NCI-H1105 (cell line): ENCODE data around the gene SYNJ1.
A peak's percentile ranks its signal among the peaks of the same experiment; 100 is the strongest.
"Not testable (repeated sequence)": the region's sequence is repeated elsewhere in the genome, so short reads cannot be mapped to it uniquely, and the experiment has no call there.

Experiments used
- DNase-seq: peaks from one replicate; lab custom pipeline; 2025; lab: John Stamatoyannopoulos, UW

SYNJ1 gene

DNA sequence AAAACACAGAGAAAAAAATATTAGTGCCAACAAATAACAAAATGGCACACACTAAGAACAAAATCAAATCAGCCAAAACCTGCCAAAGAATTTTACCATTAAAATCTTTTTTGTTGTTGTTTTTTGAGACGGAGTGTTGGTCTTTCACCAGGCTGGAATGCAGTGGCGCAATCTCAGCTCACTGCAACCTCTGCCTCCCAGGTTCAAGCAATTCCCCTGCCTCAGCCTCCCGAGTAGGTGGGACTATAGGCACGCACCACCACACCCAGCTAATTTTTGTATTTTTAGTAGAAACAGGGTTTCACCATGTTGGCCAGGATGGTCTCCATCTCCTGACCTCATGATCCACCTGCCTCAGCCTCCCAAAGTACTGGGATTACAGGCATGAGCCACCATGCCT is 8.3 kb upstream of the SYNJ1 start:
- DNase-seq = not testable (repeated sequence)

DNA sequence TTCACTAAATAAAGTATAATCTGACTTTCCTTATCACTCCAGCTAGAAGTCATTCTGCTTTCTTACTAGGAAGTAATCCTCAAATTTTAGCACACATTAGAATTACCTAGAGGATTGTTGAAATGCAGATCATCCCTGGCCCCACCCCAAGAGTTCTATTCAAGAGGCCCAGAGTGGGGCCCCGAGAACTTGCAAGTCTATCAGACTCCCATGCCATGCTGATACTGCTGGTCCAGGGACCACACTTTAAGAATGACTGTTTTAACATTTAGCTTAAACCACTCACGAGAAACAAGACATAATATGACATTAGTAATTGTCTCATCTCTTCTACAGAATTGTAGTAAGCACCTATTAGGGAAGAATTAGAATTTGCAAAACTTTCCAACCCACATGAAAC is 7.7 kb upstream of the SYNJ1 start:
- DNase-seq = no peak

- no peak for DNase-seq
Measured at GRCh38 chr21:32733990-32734613, 6.3 kb upstream of the SYNJ1 start.

DNA sequence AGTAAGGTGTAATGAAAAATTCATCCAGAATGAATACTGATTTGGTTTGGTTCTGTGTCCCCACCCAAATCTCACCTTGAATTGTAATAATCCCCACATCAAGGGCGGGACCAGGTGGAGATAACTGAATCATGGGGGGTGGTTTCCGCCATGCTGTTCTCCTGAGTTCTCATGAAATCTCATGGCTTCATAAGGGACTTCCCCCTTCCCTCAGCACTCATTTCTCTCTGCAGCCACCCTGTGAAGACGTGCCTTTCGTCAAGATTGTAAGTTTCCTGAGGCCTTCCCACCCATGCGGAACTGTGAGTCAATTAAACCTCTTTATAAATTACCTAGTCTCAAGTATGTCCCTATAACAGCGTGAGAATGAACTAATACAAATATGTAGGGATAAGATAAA is 5.5 kb upstream of the SYNJ1 start:
- no peak for DNase-seq

DNA sequence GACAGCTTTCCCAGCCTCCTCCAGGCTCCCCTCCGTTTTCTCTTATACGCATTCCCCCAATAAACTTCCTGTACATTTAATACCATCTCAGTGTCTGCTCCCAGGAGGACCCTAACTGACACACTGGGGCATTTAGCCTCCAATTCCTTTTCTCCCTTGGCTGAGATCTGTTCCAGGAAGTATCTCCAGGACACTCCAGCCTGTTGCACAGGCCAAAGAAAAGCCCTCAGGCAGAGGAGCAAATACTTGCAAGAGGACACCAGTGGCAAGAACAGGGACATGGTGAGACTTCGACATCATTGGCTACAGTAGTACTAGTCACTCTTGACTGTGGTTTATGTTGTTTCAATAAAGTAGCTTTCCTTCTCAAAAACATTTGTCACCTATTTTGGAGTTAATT is 4.7 kb upstream of the SYNJ1 start:
- DNase-seq = no peak

DNA sequence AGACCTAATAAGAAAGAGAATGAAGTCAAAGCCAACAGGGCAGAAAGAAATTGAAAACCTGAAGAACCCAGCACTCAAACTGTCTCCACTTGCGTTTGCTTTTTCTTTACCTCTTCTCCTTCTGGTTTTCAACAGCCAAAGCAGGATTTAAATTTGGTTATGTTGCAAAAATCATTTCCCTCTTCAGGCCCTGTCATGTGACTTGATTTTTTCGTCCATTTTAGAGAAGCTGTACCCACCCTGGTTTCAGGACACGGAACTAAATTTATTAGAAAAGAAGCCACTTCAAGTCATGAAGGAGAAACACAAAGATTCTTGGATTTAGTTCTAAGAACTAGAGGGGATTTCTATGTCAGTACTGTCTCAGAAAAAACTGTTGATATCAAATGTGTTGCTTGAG is 1.0 kb upstream of the SYNJ1 start:
- DNase-seq = no peak

DNA sequence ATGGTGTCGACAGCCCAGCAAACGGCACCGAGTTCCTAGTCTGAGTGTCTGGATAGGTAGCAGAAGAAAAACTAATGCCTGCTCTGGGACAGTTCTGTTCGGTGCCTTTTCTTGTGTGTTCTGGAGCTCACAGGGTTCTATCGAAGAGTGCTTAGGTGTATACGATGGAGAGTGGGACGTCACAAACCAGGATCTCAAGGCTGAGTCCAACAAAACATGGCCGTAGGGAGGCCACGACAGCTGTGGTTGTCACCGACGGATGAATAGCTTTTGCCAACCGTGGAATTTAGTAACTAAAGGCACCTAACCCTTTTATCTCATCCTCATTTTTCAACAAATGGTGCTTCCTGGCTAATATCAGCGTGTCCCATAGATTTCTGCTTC is 635 bp upstream of the SYNJ1 start:
- peak; percentile 33 for DNase-seq

DNA sequence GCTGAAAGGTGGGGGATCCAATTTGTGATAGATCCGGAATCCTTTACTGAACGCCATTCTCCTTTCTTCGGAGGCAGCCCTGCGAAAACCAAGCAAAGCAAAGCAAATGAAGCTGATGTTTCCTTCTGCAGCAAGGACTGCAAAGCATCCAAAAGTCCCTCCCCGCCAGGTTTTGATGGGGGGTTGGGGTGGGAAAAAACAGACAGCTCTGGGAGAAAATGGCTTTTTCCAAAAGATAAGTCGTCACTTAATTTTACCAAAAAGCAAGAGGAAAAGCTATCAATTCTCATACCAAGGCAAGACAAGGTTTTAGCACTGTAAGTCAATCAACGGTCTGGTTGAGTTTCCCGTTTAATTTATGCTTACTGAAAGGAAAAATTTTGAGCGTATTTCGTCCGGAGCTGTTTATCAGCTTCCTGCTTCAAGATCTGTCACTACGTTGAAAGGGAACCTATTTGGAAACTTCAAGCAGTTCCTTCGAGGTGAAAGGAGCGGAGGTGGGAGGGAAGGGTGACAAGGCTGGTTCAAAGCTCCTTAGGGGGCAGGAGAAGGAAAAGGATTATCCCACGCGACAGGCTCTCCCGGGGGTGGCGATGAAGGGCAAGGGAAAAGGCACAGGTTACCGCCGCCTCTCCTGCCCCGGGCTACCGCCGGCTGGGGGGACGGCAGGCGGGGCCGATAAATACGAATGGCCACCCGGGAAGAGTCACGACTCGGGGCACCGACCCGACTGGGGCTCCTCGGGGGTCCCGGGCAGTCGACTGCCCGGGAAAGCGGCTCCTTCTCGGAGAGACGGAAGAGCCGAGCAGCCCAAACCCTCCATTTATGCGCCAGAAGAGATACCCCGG is 750 bp downstream of the SYNJ1 start:
- DNase-seq = no peak

GRCh38 chr21:32719085-32719484 is 8.7 kb downstream of the SYNJ1 start:
- DNase-seq = no peak

DNA sequence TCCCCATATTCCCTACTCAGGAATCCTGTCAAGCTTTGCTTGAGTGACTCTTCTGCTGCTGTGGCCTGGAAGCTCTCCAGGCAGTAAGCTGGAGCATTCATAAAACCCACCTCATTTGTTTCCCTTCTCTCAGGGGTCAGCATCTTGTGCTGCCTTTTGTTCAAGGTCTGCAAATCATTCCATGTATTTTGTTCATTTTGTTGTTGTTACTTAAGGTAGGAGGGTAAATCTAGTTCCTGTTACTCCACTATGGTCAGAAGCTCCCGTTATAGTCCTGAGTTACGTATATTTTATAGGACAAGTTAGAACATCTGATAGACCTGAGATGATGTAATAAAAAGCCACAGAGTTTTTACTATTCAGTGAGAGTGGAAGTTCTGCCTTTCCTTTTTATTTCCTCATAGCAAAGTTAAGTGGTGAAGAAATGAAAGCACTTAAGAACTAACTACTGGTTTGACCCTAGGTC is 9.9 kb downstream of the SYNJ1 start:
- DNase-seq = no peak

- DNase-seq = no peak
Measured at GRCh38 chr21:32716486-32716885, 11.3 kb downstream of the SYNJ1 start.

GRCh38 chr21:32713726-32714125 is 14.1 kb downstream of the SYNJ1 start:
- DNase-seq = no peak

- DNase-seq = no peak
Measured at GRCh38 chr21:32712641-32713040, 15.2 kb downstream of the SYNJ1 start.

DNA sequence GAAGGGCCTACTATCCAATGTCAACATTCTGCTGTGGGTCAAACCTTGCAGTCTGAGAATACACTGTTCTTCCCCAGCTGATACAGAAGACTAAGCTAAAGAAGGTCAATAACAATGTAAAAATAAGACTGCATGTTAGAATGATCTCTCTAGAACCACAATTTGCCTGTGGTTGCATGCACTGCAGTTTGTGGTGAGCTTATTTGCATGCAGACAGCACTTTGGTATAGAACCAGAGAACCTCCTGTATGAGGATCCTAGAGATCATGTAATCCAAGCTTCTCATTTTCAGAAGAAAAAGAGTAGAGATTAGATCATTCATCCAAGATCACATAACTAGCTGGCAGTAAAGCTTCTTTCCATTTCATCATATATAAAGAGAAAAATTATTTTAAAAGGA is 15.8 kb downstream of the SYNJ1 start:
- DNase-seq = no peak

DNA sequence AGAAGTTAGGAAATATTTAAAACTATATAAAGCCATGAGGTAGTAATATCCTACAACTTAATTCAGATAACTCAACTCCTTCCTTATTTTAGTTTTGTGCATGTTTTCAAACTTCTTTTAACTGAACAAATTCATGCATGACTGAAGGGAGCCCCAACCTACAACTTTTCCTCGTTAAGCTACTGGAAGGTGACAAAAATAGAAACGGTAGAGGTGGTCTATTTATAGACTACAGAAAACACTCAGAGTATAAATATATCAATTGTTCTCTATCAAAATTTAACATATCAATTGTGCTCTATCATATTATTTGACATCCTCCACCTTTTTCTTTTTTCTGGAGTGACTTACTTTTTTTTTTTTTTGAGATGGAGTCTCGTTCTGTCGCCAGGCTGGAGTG is 16.8 kb downstream of the SYNJ1 start:
- DNase-seq = no peak

GRCh38 chr21:32710069-32710784 is 17.6 kb downstream of the SYNJ1 start:
- DNase-seq = no peak

DNA sequence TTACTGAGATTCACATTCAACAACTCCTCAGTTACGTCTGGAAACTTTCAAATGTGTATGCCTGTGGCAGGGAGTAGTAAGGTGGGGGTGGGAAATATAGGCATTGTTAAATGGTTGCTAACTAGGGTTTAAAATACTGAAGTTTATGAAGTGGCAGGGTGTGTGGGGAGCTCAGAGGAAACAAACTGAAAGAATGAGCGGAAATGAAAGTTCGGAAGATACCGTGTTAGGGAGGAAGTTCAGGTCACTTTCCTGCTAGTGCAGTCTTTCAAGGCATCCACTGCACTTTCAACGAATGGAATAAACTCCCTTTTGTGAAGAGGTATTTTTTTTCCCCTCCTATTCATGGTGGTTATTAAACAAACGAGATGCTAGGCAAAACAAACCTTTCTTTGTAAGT is 19.7 kb downstream of the SYNJ1 start:
- no peak for DNase-seq

DNA sequence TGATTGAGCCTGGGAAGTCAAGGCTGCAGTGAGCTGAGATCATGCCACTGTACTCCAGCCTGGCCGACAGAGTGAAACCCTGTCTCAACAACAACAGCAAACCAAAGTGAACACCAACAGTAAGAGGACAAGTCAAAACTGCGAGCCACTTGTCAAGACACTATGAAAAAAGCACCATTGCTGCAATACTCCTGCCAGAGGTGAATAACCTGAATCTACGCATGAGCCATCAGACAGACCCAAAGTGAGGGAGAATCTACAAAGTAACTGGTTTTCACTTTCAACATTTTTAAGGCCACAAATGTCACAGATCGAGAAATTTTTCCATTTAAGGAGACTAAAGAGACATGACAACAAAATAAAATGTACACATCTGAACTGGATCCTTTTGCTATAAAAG is 21.9 kb downstream of the SYNJ1 start:
- DNase-seq = no peak

DNA sequence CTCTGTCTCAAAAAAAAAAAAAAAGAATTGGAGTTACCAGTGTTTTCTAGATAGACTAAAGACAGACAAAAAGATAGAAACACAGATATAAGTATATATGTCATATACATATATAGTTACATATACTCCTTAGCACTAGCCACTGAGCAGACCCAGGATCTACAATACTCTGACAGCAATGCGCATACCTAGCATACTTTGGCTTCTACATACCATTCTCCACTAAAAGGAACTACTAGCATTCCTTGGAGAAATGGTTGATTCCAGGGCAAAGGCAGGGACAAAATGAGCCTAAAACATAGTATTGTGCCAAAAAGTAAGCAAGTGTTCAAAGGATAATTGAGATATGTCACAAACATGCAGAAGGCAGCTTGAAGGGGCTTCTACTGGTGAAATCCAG is 22.7 kb downstream of the SYNJ1 start:
- DNase-seq = no peak

GRCh38 chr21:32702702-32703101 is 25.1 kb downstream of the SYNJ1 start:
- no peak for DNase-seq

DNA sequence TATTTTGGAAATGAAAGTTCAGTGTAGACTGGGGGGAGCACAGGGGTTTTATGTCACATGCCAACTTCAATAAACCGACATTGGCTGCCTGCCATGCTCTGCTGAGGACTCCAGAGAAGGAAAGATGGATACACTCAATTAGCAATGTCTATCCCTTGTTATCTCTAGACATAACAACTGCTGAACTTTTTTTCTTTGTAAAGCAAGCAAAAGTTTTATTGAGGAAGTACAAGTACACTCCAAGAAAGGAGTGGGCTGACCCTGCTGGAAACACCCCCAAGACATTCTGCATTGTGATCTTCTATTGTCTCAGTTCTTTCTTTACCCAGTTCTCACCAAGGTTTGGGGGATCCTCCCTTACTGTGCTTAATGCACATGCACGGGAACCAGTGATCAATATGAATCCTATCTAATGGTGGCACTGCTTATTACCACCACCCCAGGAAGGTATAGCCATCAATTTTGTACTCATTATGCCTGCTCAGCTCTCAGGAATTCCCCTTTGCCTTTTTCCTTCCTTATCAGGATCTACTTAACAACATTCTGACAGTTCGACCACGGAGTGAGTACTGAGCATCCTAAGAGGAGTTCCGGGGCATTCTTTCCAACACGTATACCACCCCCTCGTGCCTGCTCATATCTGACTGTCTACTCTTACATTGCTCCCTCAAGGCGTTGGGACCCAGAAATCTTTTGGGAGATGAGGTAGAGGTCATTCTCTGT is 28.7 kb downstream of the SYNJ1 start:
- DNase-seq = no peak

DNA sequence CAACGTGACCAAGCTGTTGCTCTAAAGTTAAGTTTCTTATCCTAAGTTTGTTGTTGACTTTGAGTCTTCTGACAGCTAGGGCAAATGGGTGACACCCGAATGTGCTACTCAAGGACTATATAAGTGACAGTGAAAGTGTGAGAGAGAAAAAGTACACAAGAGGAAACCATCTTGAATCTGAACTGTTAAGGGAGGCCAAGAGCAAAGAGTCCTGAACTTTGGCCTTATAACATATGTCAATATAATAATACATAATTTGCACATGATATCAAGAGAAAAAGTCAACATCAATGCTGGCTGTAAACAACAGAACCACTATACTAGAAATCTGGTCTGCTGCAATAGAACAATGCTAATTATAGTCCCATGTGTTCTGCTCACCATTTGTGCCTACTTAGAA is 29.5 kb downstream of the SYNJ1 start:
- no peak for DNase-seq
